GM12872 (cell line): ENCODE results near the gene ZNF385B.

ENCODE experiments used
- CTCF ChIP-seq: IDR thresholded peaks from 3 replicates; pipeline ENCODE4 v1.5.1; 2011; ENCODE audit warnings: low read depth, mild to moderate bottlenecking, low read length, moderate library complexity; ENCODE audit not compliant: insufficient read depth

The ZNF385B gene

GRCh38 chr2:179562330-179562885 lies 299.0 kb downstream of the ZNF385B start:
- TF ChIP-seq CTCF = no peak

- TF ChIP-seq CTCF = no peak
Measured at GRCh38 chr2:179561702-179562101, 299.7 kb downstream of the ZNF385B start.

GRCh38 chr2:179560257-179560735 lies 301.1 kb downstream of the ZNF385B start:
- no peak for TF ChIP-seq CTCF

- TF ChIP-seq CTCF = no peak
Measured at GRCh38 chr2:179559108-179559806, 302.2 kb downstream of the ZNF385B start.

- TF ChIP-seq CTCF = no peak
Measured at GRCh38 chr2:179558010-179558934, 303.1 kb downstream of the ZNF385B start.

GRCh38 chr2:179556425-179556824 lies 305.0 kb downstream of the ZNF385B start:
- no peak for TF ChIP-seq CTCF

- TF ChIP-seq CTCF = no peak
Measured at GRCh38 chr2:179555691-179556283, 305.6 kb downstream of the ZNF385B start.
